Natural killer cell (primary cell): Measurements from ENCODE around the gene FALEC. TPM values are rescaled to one million over a fixed set of nuclear protein-coding genes. Genes with fewer than 3 reads are reported as not detected.

Source experiments
- ATAC-seq, 3 donors: fragments of 150-1000 bp in 2 of 3; fragments of 200-7000 bp in 1 of 3; cut with Tn5 transposase; 1 replicate in 1 of 3; 2 replicates in 2 of 3; pipeline ENCODE4 v1.10.0; 2021; ENCODE audit warnings: mild to moderate bottlenecking in 2 of 3, moderate library complexity in 2 of 3
- DNase-seq, 2 donors: peaks; one replicate each; pipeline versions ENCODE4 v3.0.0 to v3.0.0-alpha.2; 2013 to 2021; ENCODE audit warnings: mixed read lengths in 1 of 2
- H3K27ac ChIP-seq: one replicate; pipeline ENCODE4 v1.5.1; 2013; ENCODE audit warnings: mild to moderate bottlenecking, low read length
- H3K27me3 ChIP-seq: one replicate; pipeline ENCODE4 v1.6.1; 2013; ENCODE audit warnings: low read length; ENCODE audit not compliant: control insufficient read depth, insufficient read depth
- H3K36me3 ChIP-seq: one replicate; pipeline ENCODE4 v1.6.1; 2013; ENCODE audit warnings: low read length; ENCODE audit not compliant: control insufficient read depth, insufficient read depth
- H3K4me1 ChIP-seq: one replicate; pipeline ENCODE4 v1.6.1; 2013; ENCODE audit warnings: low read length; ENCODE audit not compliant: control insufficient read depth, insufficient read depth
- H3K4me3 ChIP-seq: one replicate; pipeline ENCODE4 v1.5.1; 2013; ENCODE audit warnings: low read length
- H3K9me3 ChIP-seq: one replicate; pipeline ENCODE4 v1.6.1; 2013; ENCODE audit warnings: low read length; ENCODE audit not compliant: control insufficient read depth, insufficient read depth
- H3K27ac Mint-ChIP-seq, 2 donors: one replicate each; pipeline ENCODE4 v1.8.0; 2022; ENCODE audit warnings: mild to moderate bottlenecking in 2 of 2, mixed read lengths in 2 of 2, moderate library complexity in 1 of 2
- H3K27me3 Mint-ChIP-seq, 2 donors: one replicate each; pipeline ENCODE4 v1.8.0; 2022; ENCODE audit warnings: low read depth in 2 of 2, mixed read lengths in 2 of 2
- H3K36me3 Mint-ChIP-seq: one replicate; pipeline ENCODE4 v1.8.0; 2022; ENCODE audit warnings: mixed read lengths
- H3K4me1 Mint-ChIP-seq, 2 donors: one replicate each; pipeline ENCODE4 v1.8.0; 2022; ENCODE audit warnings: mixed read lengths in 2 of 2
- H3K4me3 Mint-ChIP-seq: one replicate; pipeline ENCODE4 v1.8.0; 2022; ENCODE audit warnings: mild to moderate bottlenecking, moderate library complexity, mixed read lengths
- H3K9me3 Mint-ChIP-seq, 2 donors: one replicate each; pipeline ENCODE4 v1.8.0; 2022; ENCODE audit warnings: mixed read lengths in 2 of 2
- WGBS: methylation state at CpG from one replicate; pipeline ENCODE4 v1.1.7; 2013; ENCODE audit warnings: missing lambda C conversion rate; ENCODE audit not compliant: insufficient coverage; 5-methylcytosine and 5-hydroxymethylcytosine counted together
- intact Hi-C: fragments of 100-400 bp; cut with micrococcal nuclease; formaldehyde crosslinking; loops from one replicate; pipeline ENCODE4 v1.14.2; 2022
- total RNA-seq, 4 donors: library from RNA; stranded (reverse); fragments of 120-200 nt in 1 of 4; gene quantifications; one replicate each; pipeline versions ENCODE4 v1.2.3 to v1.2.4, GENCODE V29; 2013 to 2022
- TF ChIP-seq, protein P1 (sequence below): fragments of 200-600 bp; IDR thresholded peaks from one replicate; pipeline ENCODE4 v1.8.0; 2022; ENCODE audit warnings: antibody characterized with exemption

The FALEC gene
- total RNA-seq, 3 donors from 2014 or later (not counting 1 experiment from before 2014, with no cell fraction given), result not detected

DNA sequence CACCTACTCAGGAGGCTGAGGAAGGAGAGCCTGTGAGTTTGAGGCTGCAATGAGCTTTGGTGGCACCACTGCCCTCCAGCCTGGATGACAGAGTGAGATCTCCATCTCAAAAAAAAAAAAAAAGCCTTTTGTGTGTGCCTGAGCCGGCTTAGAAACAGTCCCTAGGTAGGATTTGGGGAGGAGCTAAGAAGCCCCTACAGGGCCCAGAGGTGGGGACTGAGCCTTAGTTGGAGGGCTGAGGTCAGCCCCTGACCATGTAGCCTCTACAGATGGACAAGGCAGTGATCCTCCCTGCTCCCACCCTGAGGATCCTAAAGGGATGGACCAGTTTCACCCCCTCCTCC lies 36.2 kb downstream of the FALEC start:
- Histone ChIP-seq H3K9me3 (no peaks in the 10 kb centered on the region), H3K27ac (no peak overlapping the region), H3K4me1 (peaks cover 43% of the 10 kb centered on the region), H3K4me3 (no peak overlapping the region), H3K36me3 (no peaks in the 10 kb centered on the region), H3K27me3 (peaks cover 4% of the 10 kb centered on the region)
- TF ChIP-seq, protein P1, sequence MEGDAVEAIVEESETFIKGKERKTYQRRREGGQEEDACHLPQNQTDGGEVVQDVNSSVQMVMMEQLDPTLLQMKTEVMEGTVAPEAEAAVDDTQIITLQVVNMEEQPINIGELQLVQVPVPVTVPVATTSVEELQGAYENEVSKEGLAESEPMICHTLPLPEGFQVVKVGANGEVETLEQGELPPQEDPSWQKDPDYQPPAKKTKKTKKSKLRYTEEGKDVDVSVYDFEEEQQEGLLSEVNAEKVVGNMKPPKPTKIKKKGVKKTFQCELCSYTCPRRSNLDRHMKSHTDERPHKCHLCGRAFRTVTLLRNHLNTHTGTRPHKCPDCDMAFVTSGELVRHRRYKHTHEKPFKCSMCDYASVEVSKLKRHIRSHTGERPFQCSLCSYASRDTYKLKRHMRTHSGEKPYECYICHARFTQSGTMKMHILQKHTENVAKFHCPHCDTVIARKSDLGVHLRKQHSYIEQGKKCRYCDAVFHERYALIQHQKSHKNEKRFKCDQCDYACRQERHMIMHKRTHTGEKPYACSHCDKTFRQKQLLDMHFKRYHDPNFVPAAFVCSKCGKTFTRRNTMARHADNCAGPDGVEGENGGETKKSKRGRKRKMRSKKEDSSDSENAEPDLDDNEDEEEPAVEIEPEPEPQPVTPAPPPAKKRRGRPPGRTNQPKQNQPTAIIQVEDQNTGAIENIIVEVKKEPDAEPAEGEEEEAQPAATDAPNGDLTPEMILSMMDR, result no peak
- Mint-ChIP-seq H3K4me1 (peaks cover 4 to 27% of the 10 kb centered on the region in 2 donors), H3K4me3 (no peak overlapping the region), H3K27ac (no peak overlapping the region), H3K9me3 (no peaks in the 10 kb centered on the region), H3K36me3 (no peaks in the 10 kb centered on the region), H3K27me3 (peaks cover 0 to 7% of the 10 kb centered on the region in 2 donors)
- 11% methylated on average over 1 of the region's 1 CpG for WGBS
- intact Hi-C loops, result no loop called here
- ATAC-seq (no peak), DNase-seq (no peak)

DNA sequence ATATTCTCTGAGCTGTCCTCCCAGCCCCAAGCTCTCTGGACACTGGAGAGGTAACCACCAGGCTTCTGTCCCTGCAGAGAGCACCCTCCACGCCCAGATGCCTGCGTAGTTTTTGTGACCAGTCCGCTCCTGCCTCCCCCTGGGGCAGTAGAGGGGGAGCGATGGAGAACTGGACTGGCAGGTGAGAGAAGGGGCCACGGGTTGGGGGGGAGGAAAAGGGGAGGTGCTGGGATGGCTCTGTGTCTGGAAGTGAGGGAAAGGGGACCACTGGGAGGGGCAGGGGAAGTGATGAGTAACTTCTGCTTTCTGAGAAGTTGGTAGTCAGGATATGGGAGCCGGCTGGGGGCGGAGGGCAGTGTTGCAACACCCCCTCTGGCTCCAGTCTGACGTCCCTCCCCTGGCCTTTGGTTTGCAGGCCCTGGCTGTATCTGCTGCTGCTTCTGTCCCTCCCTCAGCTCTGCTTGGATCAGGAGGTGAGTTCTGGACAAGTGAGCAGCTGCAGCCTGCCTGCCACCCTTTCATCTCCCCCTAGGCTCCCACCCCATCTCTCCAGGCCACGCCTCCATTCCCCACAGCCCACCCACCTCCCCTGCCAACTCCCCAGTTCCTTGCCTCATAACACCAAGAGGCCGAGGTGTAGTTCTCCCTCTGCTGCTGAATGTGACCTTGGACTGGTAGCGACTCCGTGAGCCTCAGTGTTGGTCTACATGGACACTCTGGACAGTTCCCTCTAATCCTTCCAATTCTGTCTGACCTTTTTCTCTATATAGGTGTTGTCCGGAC lies 36.8 kb downstream of the FALEC start:
- Mint-ChIP-seq H3K4me1 (peaks cover 4 to 28% of the 10 kb centered on the region in 2 donors), H3K9me3 (no peaks in the 10 kb centered on the region), H3K27ac (peak overlapping the region in 1 of 2 donors; percentile 27), H3K36me3 (no peaks in the 10 kb centered on the region), H3K27me3 (peaks cover 0 to 7% of the 10 kb centered on the region in 2 donors), H3K4me3 (no peak overlapping the region)
- WGBS, result 30% methylated on average over 13 of the region's 13 CpGs
- ATAC-seq (peak; percentile 16 to 65 (median 43)), DNase-seq (no peak)
- H3K4me3 ChIP-seq, result no peak overlapping the region
- H3K27ac ChIP-seq, result no peak overlapping the region
- H3K4me1 ChIP-seq, result peaks cover 43% of the 10 kb centered on the region
- H3K36me3 ChIP-seq, result no peaks in the 10 kb centered on the region
- TF ChIP-seq, protein P1, result no peak
- intact Hi-C loops, result no loop called here
- H3K9me3 ChIP-seq, result no peaks in the 10 kb centered on the region
- H3K27me3 ChIP-seq, result peaks cover 4% of the 10 kb centered on the region

DNA sequence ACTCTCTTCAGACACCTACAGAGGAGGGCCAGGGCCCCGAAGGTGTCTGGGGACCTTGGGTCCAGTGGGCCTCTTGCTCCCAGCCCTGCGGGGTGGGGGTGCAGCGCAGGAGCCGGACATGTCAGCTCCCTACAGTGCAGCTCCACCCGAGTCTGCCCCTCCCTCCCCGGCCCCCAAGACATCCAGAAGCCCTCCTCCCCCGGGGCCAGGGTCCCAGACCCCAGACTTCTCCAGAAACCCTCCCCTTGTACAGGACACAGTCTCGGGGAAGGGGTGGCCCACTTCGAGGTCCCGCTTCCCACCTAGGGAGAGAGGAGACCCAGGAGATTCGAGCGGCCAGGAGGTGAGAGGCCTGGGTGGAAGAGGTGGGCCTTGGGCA lies 37.3 kb downstream of the FALEC start:
- Mint-ChIP-seq H3K27me3 (peaks cover 0 to 7% of the 10 kb centered on the region in 2 donors), H3K4me1 (peaks cover 4 to 33% of the 10 kb centered on the region in 2 donors), H3K9me3 (no peaks in the 10 kb centered on the region), H3K36me3 (no peaks in the 10 kb centered on the region), H3K4me3 (no peak overlapping the region), H3K27ac (peak overlapping the region in 1 of 2 donors; percentile 27)
- ATAC-seq, result no peak
- H3K4me3 ChIP-seq, result no peak overlapping the region
- TF ChIP-seq, protein P1, result no peak
- intact Hi-C loops, result no loop called here
- H3K27me3 ChIP-seq, result peaks cover 4% of the 10 kb centered on the region
- WGBS, result 86% methylated on average over 12 of the region's 12 CpGs
- no peak for DNase-seq
- no peak overlapping the region for H3K27ac ChIP-seq
- H3K36me3 ChIP-seq, result no peaks in the 10 kb centered on the region
- peaks cover 43% of the 10 kb centered on the region for H3K4me1 ChIP-seq
- no peaks in the 10 kb centered on the region for H3K9me3 ChIP-seq
